Activated CD4-positive, alpha-beta memory T cell treated with anti-CD3 and anti-CD28 coated beads, Interleukin-2, amount 10 ng/mL, durations not matched to agents 7 days and 5 days (primary cell): ENCODE data around the gene NTRK2. TPM values are rescaled to one million over a fixed set of nuclear protein-coding genes. Genes with fewer than 3 reads are reported as not detected.

Experiments used
- CTCF ChIA-PET: fragments of 350-600 bp; sonication (Branson Sonifier 250); formaldehyde crosslinking; loops from one replicate; lab custom pipeline; 2021; ENCODE audit warnings: antibody characterized with exemption, inconsistent platforms; lab: Charles Lee
- POLR2A ChIA-PET: fragments of 350-600 bp; sonication (Branson Sonifier 250); formaldehyde crosslinking; loops from one replicate; lab custom pipeline; 2021; ENCODE audit warnings: antibody characterized with exemption; lab: Charles Lee
- DNase-seq: peaks from one replicate; pipeline ENCODE4 v3.0.0-alpha.2; 2020
- H3K27ac Mint-ChIP-seq: one replicate; pipeline ENCODE4 v1.8.0; 2021; ENCODE audit warnings: mild to moderate bottlenecking, mixed read lengths
- H3K27me3 Mint-ChIP-seq: one replicate; pipeline ENCODE4 v1.8.0; 2021; ENCODE audit warnings: mixed read lengths
- H3K36me3 Mint-ChIP-seq: one replicate; pipeline ENCODE4 v1.8.0; 2021; ENCODE audit warnings: low read depth, mixed read lengths
- H3K4me1 Mint-ChIP-seq: one replicate; pipeline ENCODE4 v1.8.0; 2021; ENCODE audit warnings: mixed read lengths
- H3K4me3 Mint-ChIP-seq: one replicate; pipeline ENCODE4 v1.8.0; 2021; ENCODE audit warnings: mild to moderate bottlenecking, mixed read lengths
- H3K9me3 Mint-ChIP-seq: one replicate; pipeline ENCODE4 v1.8.0; 2021; ENCODE audit warnings: mixed read lengths
- total RNA-seq, 2 experiments: library from RNA; stranded (reverse); gene quantifications; one replicate each; pipeline ENCODE4 v1.2.3, GENCODE V29; 2021

The NTRK2 gene
- total RNA-seq, 2 experiments from 2014 or later, result 2.2 to 2.3 TPM

- H3K36me3 Mint-ChIP-seq, result peaks cover 22% of the 10 kb centered on the region
- POLR2A ChIA-PET, result interaction anchor here (0.9 kb wide), 1 partner anchor 13 kb away, joined by 3 read pairs; no protein-coding TSS in a partner anchor
- peaks cover 30% of the 10 kb centered on the region for H3K4me1 Mint-ChIP-seq
- peaks cover 17% of the 10 kb centered on the region for H3K27me3 Mint-ChIP-seq
- DNase-seq, result no peak
- H3K27ac Mint-ChIP-seq, result no peak overlapping the region
- CTCF ChIA-PET, result interaction anchor here (3.9 kb wide), 1 partner anchor 18 kb away, joined by 13 read pairs; no protein-coding TSS in a partner anchor
- no peak overlapping the region for H3K4me3 Mint-ChIP-seq
- no peaks in the 10 kb centered on the region for H3K9me3 Mint-ChIP-seq
Observed at GRCh38 chr9:84716217-84716616, 46.7 kb downstream of the NTRK2 start.

GRCh38 chr9:84718476-84718875, 48.9 kb downstream of the NTRK2 start:
- DNase-seq, result no peak
- POLR2A ChIA-PET, result no interaction called here
- Mint-ChIP-seq H3K27ac (no peak overlapping the region), H3K36me3 (peaks cover 17% of the 10 kb centered on the region), H3K4me1 (peaks cover 17% of the 10 kb centered on the region), H3K27me3 (peaks cover 18% of the 10 kb centered on the region), H3K4me3 (no peak overlapping the region), H3K9me3 (no peaks in the 10 kb centered on the region)
- CTCF ChIA-PET, result interaction anchor here (3.9 kb wide), 1 partner anchor 21 kb away, joined by 13 read pairs; no protein-coding TSS in a partner anchor

DNA sequence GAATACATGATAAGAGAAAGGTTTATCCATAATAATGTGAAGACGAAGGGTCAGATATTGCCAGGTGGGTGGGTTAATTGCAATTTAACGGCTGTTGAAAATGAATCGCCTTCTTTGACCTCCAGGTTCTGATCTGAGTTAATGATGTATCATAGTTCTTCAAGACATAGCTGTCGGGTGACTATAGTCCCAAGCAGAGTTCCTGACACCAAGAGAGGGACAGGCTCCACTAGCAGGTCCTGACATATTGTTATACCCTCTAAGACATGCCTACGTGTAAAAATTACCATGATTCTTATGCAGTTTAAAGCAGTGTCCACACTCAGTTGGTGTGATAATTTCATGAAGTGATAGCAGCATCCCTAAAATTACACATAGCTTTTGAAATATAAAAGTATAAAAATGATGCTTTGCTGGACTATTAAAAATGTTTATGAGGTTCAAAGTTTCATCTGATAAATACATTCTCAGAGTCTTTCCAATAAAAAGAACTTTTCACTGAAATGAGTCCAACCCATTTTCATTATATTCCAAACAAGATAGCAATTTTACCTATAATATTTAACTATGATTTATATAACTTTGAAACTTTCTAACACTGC, 53.0 kb downstream of the NTRK2 start:
- no peaks in the 10 kb centered on the region for H3K9me3 Mint-ChIP-seq
- CTCF ChIA-PET, result no interaction called here
- H3K4me3 Mint-ChIP-seq, result no peak overlapping the region
- peaks cover 4% of the 10 kb centered on the region for H3K36me3 Mint-ChIP-seq
- DNase-seq, result no peak
- peaks cover 7% of the 10 kb centered on the region for H3K27me3 Mint-ChIP-seq
- POLR2A ChIA-PET, result no interaction called here
- no peak overlapping the region for H3K27ac Mint-ChIP-seq
- no peaks in the 10 kb centered on the region for H3K4me1 Mint-ChIP-seq

GRCh38 chr9:84723426-84723825, 53.9 kb downstream of the NTRK2 start:
- no peaks in the 10 kb centered on the region for H3K36me3 Mint-ChIP-seq
- H3K4me3 Mint-ChIP-seq, result no peak overlapping the region
- no peaks in the 10 kb centered on the region for H3K4me1 Mint-ChIP-seq
- no peak for DNase-seq
- CTCF ChIA-PET, result no interaction called here
- H3K27me3 Mint-ChIP-seq, result peaks cover 8% of the 10 kb centered on the region
- no peak overlapping the region for H3K27ac Mint-ChIP-seq
- POLR2A ChIA-PET, result no interaction called here
- no peaks in the 10 kb centered on the region for H3K9me3 Mint-ChIP-seq

GRCh38 chr9:84731696-84732095, 62.2 kb downstream of the NTRK2 start:
- no peaks in the 10 kb centered on the region for H3K36me3 Mint-ChIP-seq
- no peak for DNase-seq
- ChIA-PET CTCF (no interaction called here), POLR2A (no interaction called here)
- no peaks in the 10 kb centered on the region for H3K9me3 Mint-ChIP-seq
- no peaks in the 10 kb centered on the region for H3K4me1 Mint-ChIP-seq
- peaks cover 2% of the 10 kb centered on the region for H3K27me3 Mint-ChIP-seq
- H3K4me3 Mint-ChIP-seq, result no peak overlapping the region
- no peak overlapping the region for H3K27ac Mint-ChIP-seq

GRCh38 chr9:84736081-84736480, 66.6 kb downstream of the NTRK2 start:
- CTCF ChIA-PET, result no interaction called here
- POLR2A ChIA-PET, result no interaction called here
- Mint-ChIP-seq H3K9me3 (no peaks in the 10 kb centered on the region), H3K4me3 (no peak overlapping the region), H3K27ac (no peak overlapping the region), H3K4me1 (no peaks in the 10 kb centered on the region), H3K27me3 (no peaks in the 10 kb centered on the region), H3K36me3 (no peaks in the 10 kb centered on the region)
- DNase-seq, result no peak

- Mint-ChIP-seq H3K4me3 (no peak overlapping the region), H3K9me3 (no peaks in the 10 kb centered on the region)
- POLR2A ChIA-PET, result no interaction called here
Observed at GRCh38 chr9:84736536-84736935, 67.0 kb downstream of the NTRK2 start.

DNA sequence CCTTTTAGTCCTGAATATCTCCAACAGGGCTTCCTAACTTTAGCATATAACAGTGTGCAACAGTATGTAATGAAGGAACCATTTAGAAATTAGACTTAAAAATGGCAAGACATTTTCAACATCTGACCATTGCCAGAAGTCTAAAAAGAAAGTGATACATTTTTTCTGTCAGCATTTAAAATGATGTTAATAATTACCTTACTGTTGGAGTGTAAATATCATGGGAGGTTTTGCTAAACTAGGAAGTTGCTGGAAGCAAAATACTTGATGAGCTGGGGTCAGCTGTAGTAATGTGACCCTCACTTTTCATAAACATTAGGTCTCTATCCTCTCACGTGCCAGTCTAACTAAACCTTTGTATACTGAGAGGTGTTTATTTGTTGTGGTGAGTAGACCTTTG, 68.8 kb downstream of the NTRK2 start:
- POLR2A ChIA-PET, result no interaction called here
- H3K9me3 Mint-ChIP-seq, result no peaks in the 10 kb centered on the region
- no peak overlapping the region for H3K4me3 Mint-ChIP-seq
- DNase-seq, result no peak
- no peak overlapping the region for H3K27ac Mint-ChIP-seq
- CTCF ChIA-PET, result interaction anchor here (0.6 kb wide), 1 partner anchor 339 kb away, joined by 7 read pairs; no protein-coding TSS in a partner anchor
- H3K27me3 Mint-ChIP-seq, result no peaks in the 10 kb centered on the region
- peaks cover 3% of the 10 kb centered on the region for H3K36me3 Mint-ChIP-seq
- peaks cover 1% of the 10 kb centered on the region for H3K4me1 Mint-ChIP-seq

More at GRCh38 chr9:84736536-84736935, 67.0 kb downstream of the NTRK2 start:
- no peak for DNase-seq
- no peak overlapping the region for H3K27ac Mint-ChIP-seq
- CTCF ChIA-PET, result no interaction called here
- no peaks in the 10 kb centered on the region for H3K27me3 Mint-ChIP-seq
- H3K4me1 Mint-ChIP-seq, result no peaks in the 10 kb centered on the region
- no peaks in the 10 kb centered on the region for H3K36me3 Mint-ChIP-seq

GRCh38 chr9:84742261-84742660, 72.7 kb downstream of the NTRK2 start:
- DNase-seq, result no peak
- no peak overlapping the region for H3K27ac Mint-ChIP-seq
- CTCF ChIA-PET, result interaction anchor here (1.0 kb wide), 1 partner anchor 38 kb away, joined by 3 read pairs; no protein-coding TSS in a partner anchor
- no peaks in the 10 kb centered on the region for H3K9me3 Mint-ChIP-seq
- H3K27me3 Mint-ChIP-seq, result no peaks in the 10 kb centered on the region
- H3K4me1 Mint-ChIP-seq, result peaks cover 4% of the 10 kb centered on the region
- POLR2A ChIA-PET, result no interaction called here
- H3K36me3 Mint-ChIP-seq, result peaks cover 3% of the 10 kb centered on the region
- H3K4me3 Mint-ChIP-seq, result no peak overlapping the region

DNA sequence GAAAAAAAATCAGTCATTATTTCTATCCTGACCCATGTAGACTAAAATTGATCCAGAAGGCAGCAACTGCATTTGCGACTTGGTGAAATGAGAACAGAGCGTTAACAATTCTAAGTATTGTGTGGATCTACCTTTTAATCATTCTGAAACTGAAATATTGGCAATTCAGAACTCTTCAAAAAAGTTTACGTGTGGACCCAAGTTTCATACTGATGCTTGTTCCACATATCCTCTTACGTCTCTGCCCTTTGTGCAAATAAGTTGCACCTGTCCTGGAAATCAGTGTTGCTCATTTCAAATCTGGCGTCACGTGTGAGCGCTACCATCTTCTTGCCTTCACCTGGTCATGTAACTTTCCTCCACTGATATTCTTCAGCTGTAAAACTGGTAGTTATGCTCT, 74.7 kb downstream of the NTRK2 start:
- no peak overlapping the region for H3K4me3 Mint-ChIP-seq
- no peak for DNase-seq
- H3K4me1 Mint-ChIP-seq, result peaks cover 6% of the 10 kb centered on the region
- no peaks in the 10 kb centered on the region for H3K27me3 Mint-ChIP-seq
- H3K36me3 Mint-ChIP-seq, result peaks cover 8% of the 10 kb centered on the region
- ChIA-PET CTCF (no interaction called here), POLR2A (no interaction called here)
- no peaks in the 10 kb centered on the region for H3K9me3 Mint-ChIP-seq
- no peak overlapping the region for H3K27ac Mint-ChIP-seq

- no peak for DNase-seq
- no peaks in the 10 kb centered on the region for H3K27me3 Mint-ChIP-seq
- H3K27ac Mint-ChIP-seq, result no peak overlapping the region
- peaks cover 10% of the 10 kb centered on the region for H3K4me1 Mint-ChIP-seq
- H3K9me3 Mint-ChIP-seq, result no peaks in the 10 kb centered on the region
- ChIA-PET POLR2A (no interaction called here), CTCF (no interaction called here)
- H3K36me3 Mint-ChIP-seq, result peaks cover 8% of the 10 kb centered on the region
- H3K4me3 Mint-ChIP-seq, result no peak overlapping the region
Observed at GRCh38 chr9:84744726-84745125, 75.2 kb downstream of the NTRK2 start.

GRCh38 chr9:84748112-84748511, 78.6 kb downstream of the NTRK2 start:
- no peak overlapping the region for H3K4me3 Mint-ChIP-seq
- no peaks in the 10 kb centered on the region for H3K27me3 Mint-ChIP-seq
- H3K36me3 Mint-ChIP-seq, result peaks cover 8% of the 10 kb centered on the region
- ChIA-PET POLR2A (interaction anchor here (1.4 kb wide), 1 partner anchor 11 kb away, joined by 3 read pairs; no protein-coding TSS in a partner anchor), CTCF (interaction anchor here (1.3 kb wide), 1 partner anchor 11 kb away, joined by 4 read pairs; no protein-coding TSS in a partner anchor)
- peaks cover 44% of the 10 kb centered on the region for H3K4me1 Mint-ChIP-seq
- peak overlapping the region; percentile 5 for H3K27ac Mint-ChIP-seq
- no peaks in the 10 kb centered on the region for H3K9me3 Mint-ChIP-seq
- no peak for DNase-seq

DNA sequence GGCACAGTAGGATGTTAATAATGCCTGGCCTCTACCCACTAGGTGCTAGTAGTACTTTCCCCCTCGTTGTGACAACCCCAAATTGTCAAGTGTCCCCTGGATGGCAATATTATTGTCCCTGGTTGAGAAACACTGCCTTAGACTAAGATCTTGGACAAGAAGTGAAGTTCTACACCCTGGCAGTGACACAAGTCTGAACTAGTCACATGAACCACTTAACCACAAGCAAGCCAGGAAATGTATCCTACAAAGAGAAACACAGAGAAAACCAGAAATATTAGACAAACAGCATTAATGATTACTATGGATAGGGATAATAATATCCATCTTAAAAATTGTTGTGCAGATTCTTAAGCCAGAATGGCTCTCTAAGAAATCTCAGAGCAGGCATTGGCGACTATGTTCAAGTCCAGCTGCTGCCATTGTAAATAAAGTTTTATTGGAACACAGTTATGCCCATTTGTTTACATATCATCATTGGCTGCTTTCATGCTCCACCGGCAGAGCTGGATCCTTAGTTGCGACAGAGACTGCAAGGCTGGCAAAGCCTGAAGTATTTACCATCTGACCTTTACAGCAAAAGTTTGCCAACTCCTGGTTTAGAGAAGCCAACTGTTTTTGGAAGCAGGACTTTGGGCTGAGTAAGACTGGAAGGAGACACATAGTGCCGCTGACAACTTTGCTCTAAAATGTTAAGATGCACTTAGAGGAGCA, 80.8 kb downstream of the NTRK2 start:
- Mint-ChIP-seq H3K27ac (peak overlapping the region; percentile 17), H3K4me1 (peaks cover 60% of the 10 kb centered on the region), H3K4me3 (no peak overlapping the region), H3K36me3 (peaks cover 11% of the 10 kb centered on the region), H3K27me3 (no peaks in the 10 kb centered on the region), H3K9me3 (no peaks in the 10 kb centered on the region)
- CTCF ChIA-PET, result no interaction called here
- POLR2A ChIA-PET, result interaction anchor here (1.7 kb wide), 1 partner anchor 41 kb away, joined by 5 read pairs; no protein-coding TSS in a partner anchor
- DNase-seq, result no peak
